IPS-15b (cell line): ENCODE results near the gene CYP11A1.
"Not testable (repeated sequence)": the region's sequence is repeated elsewhere in the genome, so short reads cannot be mapped to it uniquely, and the experiment has no call there.

ENCODE experiments used
- H3K27me3 ChIP-seq: one replicate; pipeline ENCODE4 v1.6.1; 2013; ENCODE audit warnings: low read length; ENCODE audit not compliant: control insufficient read depth, insufficient read depth
- H3K36me3 ChIP-seq: one replicate; pipeline ENCODE4 v1.6.1; 2013; ENCODE audit warnings: low read length; ENCODE audit not compliant: control insufficient read depth, insufficient read depth
- H3K4me1 ChIP-seq: one replicate; pipeline ENCODE4 v1.6.1; 2013; ENCODE audit warnings: mild to moderate bottlenecking, low read length; ENCODE audit not compliant: control insufficient read depth, insufficient read depth
- H3K4me3 ChIP-seq: one replicate; pipeline ENCODE4 v1.5.1; 2013; ENCODE audit warnings: low read depth, low read length
- H3K9ac ChIP-seq: one replicate; pipeline ENCODE4 v1.6.1; 2013; ENCODE audit warnings: low read depth, mild to moderate bottlenecking, low read length
- H3K9me3 ChIP-seq: one replicate; pipeline ENCODE4 v1.6.1; 2013; ENCODE audit warnings: mild to moderate bottlenecking, low read length; ENCODE audit not compliant: control insufficient read depth, insufficient read depth

Gene CYP11A1

GRCh38 chr15:74392451-74392830 lies 25.0 kb upstream of the CYP11A1 start:
- H3K9ac ChIP-seq: no peak overlapping the region
- H3K27me3 ChIP-seq: peaks cover 3% of the 10 kb centered on the region
- no peak overlapping the region for H3K4me3 ChIP-seq
- H3K4me1 ChIP-seq: peaks cover 3% of the 10 kb centered on the region
- no peaks in the 10 kb centered on the region for H3K36me3 ChIP-seq
- no peaks in the 10 kb centered on the region for H3K9me3 ChIP-seq

GRCh38 chr15:74391582-74392450 lies 24.4 kb upstream of the CYP11A1 start:
- peaks cover 3% of the 10 kb centered on the region for H3K27me3 ChIP-seq
- no peaks in the 10 kb centered on the region for H3K9me3 ChIP-seq
- H3K4me3 ChIP-seq: no peak overlapping the region
- no peak overlapping the region for H3K9ac ChIP-seq
- H3K4me1 ChIP-seq: peaks cover 3% of the 10 kb centered on the region
- no peaks in the 10 kb centered on the region for H3K36me3 ChIP-seq

- H3K9me3 ChIP-seq: no peaks in the 10 kb centered on the region
- H3K4me3 ChIP-seq: no peak overlapping the region
- peaks cover 3% of the 10 kb centered on the region for H3K27me3 ChIP-seq
- no peaks in the 10 kb centered on the region for H3K4me1 ChIP-seq
- no peak overlapping the region for H3K9ac ChIP-seq
- no peaks in the 10 kb centered on the region for H3K36me3 ChIP-seq
Measured at GRCh38 chr15:74390647-74391288, 23.3 kb upstream of the CYP11A1 start.

- H3K9ac ChIP-seq, H3K4me3 ChIP-seq, H3K4me1 ChIP-seq, H3K27me3 ChIP-seq, H3K36me3 ChIP-seq, H3K9me3 ChIP-seq: not testable (repeated sequence)
Measured at GRCh38 chr15:74390049-74390646, 22.7 kb upstream of the CYP11A1 start.

DNA sequence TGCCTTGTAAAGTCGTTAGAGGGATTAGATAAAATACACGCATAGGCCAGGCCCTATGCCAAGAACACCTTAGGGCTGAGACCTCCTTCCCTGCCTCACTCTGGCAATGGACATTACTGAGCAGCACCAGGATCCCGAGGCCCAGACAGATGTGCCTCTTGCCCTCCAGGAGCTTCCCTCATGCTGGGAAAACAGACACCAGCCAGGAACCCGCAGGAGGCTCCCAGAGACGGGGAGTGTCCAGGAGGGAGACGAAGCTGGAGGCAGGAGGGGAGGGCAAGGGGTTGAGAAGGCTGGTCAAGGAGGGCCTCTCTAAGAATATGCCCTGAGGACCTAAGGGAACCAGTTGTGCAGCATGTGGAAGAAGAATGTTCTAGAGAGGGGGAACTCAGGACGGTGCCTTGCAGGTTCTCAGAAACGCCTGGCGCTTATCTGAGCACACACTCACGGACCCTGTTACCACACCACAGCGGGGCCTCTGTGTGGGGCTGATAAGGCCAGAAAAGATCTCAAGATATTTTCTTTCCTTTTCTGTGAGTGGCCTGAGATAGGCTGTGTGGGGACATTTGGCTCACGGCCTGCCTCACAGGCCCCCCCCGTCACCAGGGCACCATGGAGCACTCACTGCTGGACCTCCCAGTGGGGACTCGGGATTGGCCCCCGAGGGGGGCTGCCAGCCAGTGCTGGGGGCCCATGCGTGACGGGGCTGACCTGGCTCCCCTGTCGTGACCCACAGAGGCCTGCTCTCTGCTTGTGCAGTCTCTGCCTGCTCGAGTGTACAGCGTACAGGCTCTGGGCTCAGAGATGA lies 22.0 kb upstream of the CYP11A1 start:
- Histone ChIP-seq H3K9ac (no peak overlapping the region), H3K27me3 (peaks cover 3% of the 10 kb centered on the region), H3K4me1 (no peaks in the 10 kb centered on the region), H3K9me3 (no peaks in the 10 kb centered on the region), H3K36me3 (no peaks in the 10 kb centered on the region), H3K4me3 (no peak overlapping the region)

GRCh38 chr15:74388363-74388951 lies 21.0 kb upstream of the CYP11A1 start:
- H3K36me3 ChIP-seq: no peaks in the 10 kb centered on the region
- no peak overlapping the region for H3K9ac ChIP-seq
- H3K4me3 ChIP-seq: no peak overlapping the region
- peaks cover 3% of the 10 kb centered on the region for H3K27me3 ChIP-seq
- H3K9me3 ChIP-seq: no peaks in the 10 kb centered on the region
- no peaks in the 10 kb centered on the region for H3K4me1 ChIP-seq

DNA sequence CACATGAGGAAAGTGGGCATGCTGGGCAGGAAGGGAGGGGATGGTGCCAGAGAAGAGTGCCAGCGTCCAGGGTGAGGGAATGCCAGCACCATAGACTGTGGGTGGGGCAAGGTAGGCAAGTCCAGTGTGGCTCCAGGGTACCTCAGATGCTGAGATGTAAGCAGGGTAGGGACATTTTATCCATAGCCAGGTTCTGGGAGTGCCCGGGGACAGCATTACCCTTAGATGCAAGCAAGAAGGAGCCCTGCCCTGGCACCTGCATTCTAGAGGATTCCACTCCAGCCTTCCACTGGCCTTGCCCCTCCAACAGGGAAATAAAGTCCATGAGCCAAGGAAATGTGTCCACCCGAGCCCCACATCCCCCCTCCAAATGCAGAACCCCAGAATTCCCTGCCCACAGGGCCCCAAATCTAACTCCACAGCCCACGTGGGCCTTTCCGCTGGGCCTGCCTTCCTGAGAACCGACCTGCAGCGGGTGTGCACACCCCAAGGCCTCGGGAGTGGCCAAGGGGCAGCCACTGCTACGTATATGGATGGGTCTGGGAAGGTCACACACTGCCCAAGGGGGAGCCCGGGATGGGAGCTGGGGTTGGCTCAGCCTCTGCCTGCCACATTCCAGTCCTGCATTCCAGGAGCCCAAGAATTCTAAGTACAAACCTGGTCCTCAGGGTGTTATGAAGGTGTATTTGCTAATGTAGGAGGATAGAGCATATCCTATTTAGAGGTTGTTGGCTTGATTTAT lies 20.3 kb upstream of the CYP11A1 start:
- Histone ChIP-seq H3K36me3 (no peaks in the 10 kb centered on the region), H3K9me3 (no peaks in the 10 kb centered on the region), H3K4me3 (no peak overlapping the region), H3K9ac (peak overlapping the region; percentile 24), H3K27me3 (no peaks in the 10 kb centered on the region), H3K4me1 (no peaks in the 10 kb centered on the region)

- Histone ChIP-seq H3K9ac (no peak overlapping the region), H3K36me3 (no peaks in the 10 kb centered on the region), H3K9me3 (no peaks in the 10 kb centered on the region), H3K4me3 (no peak overlapping the region), H3K27me3 (no peaks in the 10 kb centered on the region), H3K4me1 (no peaks in the 10 kb centered on the region)
Measured at GRCh38 chr15:74387141-74387541, 19.7 kb upstream of the CYP11A1 start.

GRCh38 chr15:74386496-74387140 lies 19.2 kb upstream of the CYP11A1 start:
- Histone ChIP-seq H3K36me3 (no peaks in the 10 kb centered on the region), H3K9ac (peak overlapping the region; percentile 5), H3K4me3 (no peak overlapping the region), H3K9me3 (no peaks in the 10 kb centered on the region), H3K27me3 (no peaks in the 10 kb centered on the region), H3K4me1 (no peaks in the 10 kb centered on the region)

DNA sequence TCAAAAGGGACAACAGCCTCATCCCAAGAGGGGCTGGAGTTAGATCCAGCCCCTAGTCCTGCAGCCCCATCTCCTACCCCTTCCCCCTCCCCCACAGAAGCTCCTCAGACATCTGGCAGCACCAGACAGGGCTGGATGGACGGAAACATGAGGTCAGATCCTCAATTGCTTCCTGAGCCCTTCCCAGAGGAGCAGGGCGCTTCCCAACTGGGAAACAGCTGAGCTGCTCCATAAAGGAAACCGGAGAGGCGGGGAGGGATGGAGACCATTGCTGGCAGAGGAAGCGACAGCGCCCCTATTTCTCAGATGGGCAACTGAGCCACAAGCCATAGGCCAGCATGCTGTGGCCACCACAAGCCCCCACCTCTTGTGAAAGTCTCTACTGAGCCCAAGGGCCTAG lies 18.3 kb upstream of the CYP11A1 start:
- no peak overlapping the region for H3K9ac ChIP-seq
- H3K9me3 ChIP-seq: no peaks in the 10 kb centered on the region
- H3K36me3 ChIP-seq: no peaks in the 10 kb centered on the region
- H3K27me3 ChIP-seq: no peaks in the 10 kb centered on the region
- no peak overlapping the region for H3K4me3 ChIP-seq
- H3K4me1 ChIP-seq: no peaks in the 10 kb centered on the region
